Iris pigment epithelial cell (primary cell): Measurements from ENCODE around the gene BRCC3.

Experiments
- DNase-seq: peaks from one replicate; pipeline ENCODE4 v3.0.0-alpha.2; 2011; ENCODE audit warnings: low read depth

Gene BRCC3

GRCh38 chrX:155070975-155071693 lies at the start of gene BRCC3, which contains the start of the genes CMC4 and MTCP1:
Gene BRCC3, plus strand, starts transcription at chrX:155071508. Its CDS starts 20 bp downstream, at chrX:155071528.
Gene CMC4, minus strand, starts transcription at chrX:155071136. Its CDS starts 7,113 bp downstream, at chrX:155064023.
Gene MTCP1, minus strand, starts transcription at chrX:155071136. Its CDS starts 5,126 bp downstream, at chrX:155066010.
- peak; percentile 76 for DNase-seq

GRCh38 chrX:155022585-155022984 lies 48.7 kb upstream of the BRCC3 start, which contains the start of gene F8:
Gene F8, minus strand, starts transcription at chrX:155022723. Its CDS starts 171 bp downstream, at chrX:155022552.
- DNase-seq, result no peak

- no peak for DNase-seq
Observed at GRCh38 chrX:155023907-155024833, 47.1 kb upstream of the BRCC3 start.

- DNase-seq, result no peak
Observed at GRCh38 chrX:155026420-155026726, 44.9 kb upstream of the BRCC3 start.

GRCh38 chrX:155026727-155027508 lies 44.4 kb upstream of the BRCC3 start, which contains the start of gene FUNDC2:
Gene FUNDC2, plus strand, starts transcription at chrX:155026844. Its CDS starts 95 bp downstream, at chrX:155026939.
- DNase-seq, result peak; percentile 92

GRCh38 chrX:155027509-155028066 lies 43.7 kb upstream of the BRCC3 start:
- DNase-seq, result peak; percentile 85

- DNase-seq, result no peak
Observed at GRCh38 chrX:155028129-155028528, 43.2 kb upstream of the BRCC3 start.

- DNase-seq, result peak; percentile 72
Observed at GRCh38 chrX:155028877-155029291, 42.4 kb upstream of the BRCC3 start.

GRCh38 chrX:155031657-155032056 lies 39.7 kb upstream of the BRCC3 start:
- peak; percentile 5 for DNase-seq

GRCh38 chrX:155035688-155036087 lies 35.6 kb upstream of the BRCC3 start:
- DNase-seq, result no peak

GRCh38 chrX:155046129-155046810 lies 25.0 kb upstream of the BRCC3 start:
- DNase-seq, result no peak

- no peak for DNase-seq
Observed at GRCh38 chrX:155046811-155047528, 24.3 kb upstream of the BRCC3 start.

GRCh38 chrX:155048977-155049619 lies 22.2 kb upstream of the BRCC3 start:
- DNase-seq, result peak; percentile 67

- DNase-seq, result no peak
Observed at GRCh38 chrX:155052738-155053498, 18.4 kb upstream of the BRCC3 start.

- no peak for DNase-seq
Observed at GRCh38 chrX:155053656-155054055, 17.7 kb upstream of the BRCC3 start.

GRCh38 chrX:155054255-155054654 lies 17.1 kb upstream of the BRCC3 start:
- DNase-seq, result no peak

- no peak for DNase-seq
Observed at GRCh38 chrX:155055494-155055893, 15.8 kb upstream of the BRCC3 start.

GRCh38 chrX:155056471-155056870 lies 14.8 kb upstream of the BRCC3 start:
- DNase-seq, result no peak
